Measurements from ENCODE around the gene HLA-DQB1.

DNA sequence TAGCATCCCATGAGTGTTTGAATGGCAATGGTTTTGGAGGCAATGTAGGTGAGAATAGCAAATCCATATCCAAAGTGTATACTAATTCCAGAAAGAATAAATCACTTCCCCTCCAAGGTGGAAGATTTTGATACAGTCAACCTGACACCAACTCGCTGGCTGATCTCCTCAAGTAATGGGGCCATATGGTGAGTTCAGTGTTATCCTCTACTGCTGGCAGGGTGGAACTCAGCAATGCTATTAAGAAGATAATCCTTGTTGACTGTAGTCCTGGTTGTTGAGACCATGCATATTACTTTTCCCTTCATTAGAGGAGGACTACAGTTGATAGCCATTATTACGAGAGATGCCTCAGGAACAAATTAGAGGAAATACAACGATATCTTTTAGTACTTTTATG is 17.8 kb upstream of the HLA-DQB1 start:
- TF ChIP-seq, protein P1, sequence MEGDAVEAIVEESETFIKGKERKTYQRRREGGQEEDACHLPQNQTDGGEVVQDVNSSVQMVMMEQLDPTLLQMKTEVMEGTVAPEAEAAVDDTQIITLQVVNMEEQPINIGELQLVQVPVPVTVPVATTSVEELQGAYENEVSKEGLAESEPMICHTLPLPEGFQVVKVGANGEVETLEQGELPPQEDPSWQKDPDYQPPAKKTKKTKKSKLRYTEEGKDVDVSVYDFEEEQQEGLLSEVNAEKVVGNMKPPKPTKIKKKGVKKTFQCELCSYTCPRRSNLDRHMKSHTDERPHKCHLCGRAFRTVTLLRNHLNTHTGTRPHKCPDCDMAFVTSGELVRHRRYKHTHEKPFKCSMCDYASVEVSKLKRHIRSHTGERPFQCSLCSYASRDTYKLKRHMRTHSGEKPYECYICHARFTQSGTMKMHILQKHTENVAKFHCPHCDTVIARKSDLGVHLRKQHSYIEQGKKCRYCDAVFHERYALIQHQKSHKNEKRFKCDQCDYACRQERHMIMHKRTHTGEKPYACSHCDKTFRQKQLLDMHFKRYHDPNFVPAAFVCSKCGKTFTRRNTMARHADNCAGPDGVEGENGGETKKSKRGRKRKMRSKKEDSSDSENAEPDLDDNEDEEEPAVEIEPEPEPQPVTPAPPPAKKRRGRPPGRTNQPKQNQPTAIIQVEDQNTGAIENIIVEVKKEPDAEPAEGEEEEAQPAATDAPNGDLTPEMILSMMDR (conservative IDR thresholded peaks at IDR 0.05 in 1 of 2, IDR thresholded peaks at IDR 0.05 in 1 of 2; ENCODE audit: low read depth in 1 of 2, low read length in 2 of 2): no peak
- no peak for TF ChIP-seq EZH2 (IDR thresholded peaks at IDR 0.05; ENCODE audit: low read length, missing control alignments)

Measured in fibroblast of lung (primary cell).